CD4-positive, alpha-beta T cell treated with Interleukin-1 beta for 1 hour (primary cell): ENCODE data around the gene MKRN2OS.
"Not testable (repeated sequence)": the region's sequence is repeated elsewhere in the genome, so short reads cannot be mapped to it uniquely, and the experiment has no call there.

Source experiments
- DNase-seq, 2 donors: peaks; one replicate each; pipeline ENCODE4 v3.0.0-alpha.2; 2020 to 2022

MKRN2OS gene

DNA sequence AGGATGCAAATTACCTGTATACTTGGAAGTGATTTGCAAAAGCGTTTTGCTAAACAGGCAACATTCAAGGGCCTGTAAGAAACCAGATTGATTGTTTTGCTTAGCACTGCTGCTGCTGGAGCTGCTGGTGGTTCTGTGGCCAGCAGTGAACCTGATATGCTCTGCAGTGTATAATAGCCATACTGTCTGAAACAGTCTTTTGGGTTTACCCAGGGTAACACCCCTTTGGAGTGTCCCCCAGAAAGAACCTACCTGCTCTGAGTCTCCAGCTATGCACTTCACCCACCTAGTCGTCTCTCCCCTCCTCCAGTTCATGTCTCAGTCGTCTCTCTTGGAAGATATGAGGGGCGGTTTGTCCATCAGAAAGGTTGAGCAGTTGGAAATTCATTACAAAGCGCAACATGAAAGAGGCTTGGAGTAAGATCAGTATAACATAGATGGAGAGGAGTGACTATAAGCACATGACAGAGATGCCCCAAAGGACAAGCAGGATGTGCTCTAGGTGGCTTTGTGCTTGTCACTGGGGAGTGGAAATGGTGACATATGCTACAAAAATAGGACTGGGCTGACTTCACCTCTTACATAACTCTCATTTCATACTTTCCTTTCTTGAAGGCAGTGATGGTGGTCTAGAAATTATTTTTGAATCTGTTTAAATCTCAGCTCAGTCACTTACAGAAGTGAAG is 15.3 kb upstream of the MKRN2OS start:
- no peak for DNase-seq

DNA sequence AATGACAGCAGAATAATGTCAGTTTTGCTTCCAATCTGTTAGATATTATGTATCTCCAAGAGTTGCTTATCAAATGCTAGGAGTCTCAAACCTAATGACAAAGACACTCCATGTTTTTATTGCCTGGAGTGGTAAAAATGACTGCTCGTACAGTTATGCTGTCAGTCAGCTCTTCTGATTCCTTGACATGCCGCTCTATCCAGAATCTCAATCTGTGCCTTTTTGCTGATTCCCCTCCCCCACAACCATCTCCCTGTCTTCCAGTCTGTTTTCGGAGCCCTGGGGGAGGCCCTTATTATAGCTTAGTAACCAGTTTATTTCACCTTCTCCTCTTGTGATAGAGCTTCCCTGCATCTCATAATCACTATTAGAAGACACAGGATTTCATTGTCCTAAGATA is 14.2 kb upstream of the MKRN2OS start:
- DNase-seq: no peak

DNA sequence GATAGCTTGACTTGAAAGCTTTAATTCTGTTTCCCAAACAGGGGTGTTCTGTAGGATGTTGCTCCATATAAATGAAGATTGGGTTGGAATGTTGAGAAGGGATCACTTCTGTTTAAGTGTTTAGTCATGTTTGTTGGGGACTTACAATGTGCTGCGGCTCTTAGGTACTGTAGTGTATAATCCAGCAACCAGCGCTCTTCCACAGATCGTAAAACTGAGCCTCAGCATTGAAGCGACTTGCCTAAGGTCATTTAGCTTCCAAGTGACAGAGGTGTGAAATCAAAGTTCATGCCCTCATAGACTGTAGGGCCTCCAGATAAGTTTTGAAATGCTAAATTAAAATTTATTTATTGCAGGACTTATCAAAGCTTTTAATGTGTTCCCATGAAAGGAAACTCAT is 13.4 kb upstream of the MKRN2OS start:
- DNase-seq: no peak

DNA sequence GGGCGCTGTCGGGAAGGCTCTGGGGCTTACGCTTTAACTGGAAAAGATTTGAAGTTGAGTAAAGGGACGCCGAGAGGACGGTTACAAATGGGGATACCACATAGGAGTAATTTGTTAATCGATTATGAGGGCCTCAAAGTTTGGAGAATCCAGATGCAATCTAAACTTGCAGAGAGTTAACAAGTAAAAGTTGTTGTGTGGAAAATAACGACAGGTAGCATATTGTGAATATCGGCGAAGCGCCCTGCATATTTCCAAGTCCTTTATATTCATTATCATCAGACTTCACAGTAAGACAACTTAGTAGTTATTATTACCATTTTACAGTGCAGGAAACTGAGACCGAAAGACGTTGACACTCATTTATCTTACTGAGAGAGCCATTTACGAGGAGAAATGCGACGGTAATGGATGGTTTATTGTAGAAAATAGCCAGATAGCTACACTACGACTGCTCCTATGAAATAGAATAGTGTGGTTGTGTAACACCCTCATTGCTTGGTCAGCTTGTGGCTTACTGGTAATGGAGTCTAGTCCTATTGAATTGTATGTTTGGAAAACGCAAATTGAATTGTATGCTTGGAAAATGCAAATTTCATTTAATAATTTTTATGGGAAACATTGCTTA is 12.3 kb upstream of the MKRN2OS start:
- DNase-seq: no peak

DNA sequence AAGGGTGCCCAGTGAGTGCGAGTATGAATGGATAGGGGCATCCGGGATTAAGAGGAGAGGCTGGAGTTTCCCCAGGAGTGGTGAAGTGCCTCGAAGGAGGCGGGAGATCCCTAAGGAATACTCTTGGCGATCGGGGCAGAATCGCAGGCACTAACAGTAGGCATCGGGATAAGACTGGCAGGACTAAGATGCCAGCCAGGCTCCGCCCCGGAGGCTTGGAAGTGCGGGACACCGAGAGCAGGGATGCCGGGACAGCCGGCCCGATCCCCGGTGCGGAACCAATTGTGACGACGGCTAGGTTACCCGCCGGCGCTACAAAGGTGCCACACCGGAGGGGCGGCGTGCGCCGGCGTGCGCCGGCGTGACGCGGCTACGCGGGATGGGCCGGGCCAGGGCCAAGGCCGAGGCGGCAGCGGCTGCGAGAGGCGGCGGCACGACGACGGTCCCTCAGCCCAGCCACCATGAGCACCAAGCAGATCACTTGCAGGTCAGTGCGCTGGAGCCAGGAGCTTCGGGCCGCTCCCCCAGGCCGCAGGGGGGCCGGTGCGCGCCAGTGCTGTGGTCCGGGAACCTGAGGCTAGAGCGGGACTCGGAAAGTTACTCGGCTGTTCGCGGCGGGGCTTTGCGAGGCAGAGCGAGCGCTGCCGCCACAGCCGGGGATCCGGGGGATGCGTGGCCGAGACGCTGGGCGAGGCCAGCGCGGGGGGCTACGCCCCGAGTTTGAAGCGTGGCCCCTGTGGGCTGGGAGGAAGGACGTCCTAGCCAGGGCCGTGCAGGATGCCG is 11.6 kb upstream of the MKRN2OS start, which contains the start of gene MKRN2:
MKRN2 (plus strand) TSS at position 398 of the 783 bp plus-strand sequence; CDS start at position 462, 64 bp downstream.
- DNase-seq: peak; percentile 84 to 87

DNA sequence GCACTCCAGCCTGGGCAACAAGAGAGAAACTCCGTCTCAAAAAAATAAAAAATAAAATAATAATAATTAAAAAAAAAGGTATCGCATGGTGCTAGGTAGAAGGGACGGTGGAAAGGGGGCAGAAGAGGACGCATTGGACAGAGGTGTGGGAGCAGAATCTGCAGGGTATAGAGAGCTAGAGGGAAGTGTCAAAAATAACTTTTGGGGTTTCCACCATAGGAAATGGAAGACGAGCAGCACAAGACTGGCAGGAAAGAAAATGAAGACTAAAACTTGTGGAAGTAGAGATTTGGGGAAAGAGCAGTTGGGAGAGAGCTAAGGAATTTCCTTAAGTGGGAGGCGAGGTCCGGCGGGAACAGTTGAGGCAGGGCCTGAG is 11.0 kb upstream of the MKRN2OS start:
- peak in 1 of 2 donors; percentile 12 for DNase-seq

DNA sequence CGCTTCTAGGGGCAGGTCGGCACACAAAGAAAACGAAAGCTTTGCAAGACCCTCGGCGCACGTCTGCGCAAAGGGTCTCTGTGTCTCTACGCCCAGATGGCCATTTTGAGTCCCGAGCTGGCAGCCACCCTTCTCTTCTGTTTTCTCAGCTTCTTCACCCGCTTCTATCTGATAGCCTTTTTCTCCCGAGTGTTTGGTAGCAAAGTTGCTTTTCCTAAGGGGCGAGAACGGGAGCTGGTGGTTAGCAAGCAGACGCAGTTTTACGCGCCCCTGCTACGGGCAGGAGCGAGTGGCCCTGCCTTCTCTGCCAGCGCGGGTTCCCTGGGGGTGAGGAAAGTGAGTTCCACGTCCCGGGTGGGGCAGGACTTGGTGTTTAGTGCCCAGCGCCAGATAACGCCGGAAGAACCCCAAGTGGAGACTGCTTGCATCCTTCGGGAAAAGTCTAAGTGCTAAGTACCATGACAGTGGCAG is 8.7 kb upstream of the MKRN2OS start:
- no peak for DNase-seq

DNA sequence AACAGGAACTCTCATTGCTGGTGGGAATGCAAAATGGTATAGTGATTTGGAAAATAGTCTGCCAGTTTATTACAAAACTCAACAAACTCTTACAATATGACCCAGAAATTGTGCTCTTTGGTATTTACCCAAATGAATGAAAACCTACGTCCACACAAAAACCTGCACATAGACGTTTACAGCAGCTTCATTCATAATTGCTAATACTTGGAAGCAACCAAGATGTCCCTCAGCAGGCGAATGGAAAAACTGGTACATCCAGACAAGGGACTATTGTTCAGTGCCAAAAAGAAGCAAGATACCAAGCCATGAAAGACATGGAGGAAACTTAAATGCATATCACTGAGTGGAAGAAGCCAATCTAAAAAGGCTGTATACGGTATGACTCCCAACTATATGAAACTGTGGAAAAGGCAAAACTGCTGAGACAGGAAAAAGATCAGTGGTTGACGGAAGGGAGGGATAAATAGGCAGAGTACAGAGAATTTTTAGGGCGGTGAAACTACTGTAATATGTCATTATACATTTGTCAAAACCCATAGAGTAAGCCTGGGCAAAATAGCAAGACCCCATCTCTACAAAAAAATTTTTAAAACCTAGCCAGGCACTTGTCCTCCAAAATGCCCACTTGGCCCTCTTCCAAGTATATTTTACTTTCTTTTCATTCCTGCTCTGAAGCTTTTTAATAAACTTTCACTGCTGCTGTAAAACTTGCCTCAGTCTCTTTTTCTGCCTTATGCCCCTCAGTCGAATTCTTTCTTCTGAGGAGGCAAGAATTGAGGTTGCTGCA is 4.9 kb upstream of the MKRN2OS start:
- no peak for DNase-seq

DNA sequence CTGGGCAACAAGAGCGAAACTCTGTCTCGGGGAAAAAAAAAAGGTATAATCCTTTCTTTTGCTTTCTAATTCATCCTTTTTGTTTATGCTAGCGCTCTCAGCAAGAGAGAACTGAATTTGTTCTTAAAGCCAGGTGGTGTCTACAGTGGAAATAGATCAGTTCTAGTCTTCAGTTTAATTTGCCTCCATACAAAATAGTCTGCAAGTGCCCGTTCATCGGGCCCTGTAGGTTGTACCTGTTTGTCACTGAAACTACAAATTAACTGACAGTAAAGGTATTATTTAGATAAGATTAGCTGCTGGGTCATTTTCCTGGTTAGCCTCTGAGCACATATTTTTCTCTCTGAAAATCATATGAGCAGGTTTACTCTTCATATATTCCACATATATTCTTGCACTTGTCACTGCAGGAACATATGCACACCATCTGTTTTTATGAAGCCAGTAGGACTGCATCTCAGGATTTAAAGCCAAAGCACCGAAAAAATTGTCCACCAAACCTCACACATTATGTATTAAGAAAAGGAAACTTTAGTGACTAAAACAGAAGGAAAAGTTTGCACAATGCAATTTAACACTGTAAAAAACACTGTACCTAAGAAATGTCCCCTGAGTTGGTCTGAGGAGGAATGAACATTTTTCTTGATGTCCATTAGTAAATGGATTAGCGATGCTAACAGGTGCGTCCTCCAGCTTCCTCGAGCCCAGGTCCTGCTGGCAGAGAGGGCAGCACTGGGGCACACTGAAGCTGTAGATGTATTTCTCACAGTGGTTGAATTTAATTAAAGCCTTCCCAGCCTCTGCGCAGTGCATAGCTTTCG is 437 bp downstream of the MKRN2OS start:
- no peak for DNase-seq

DNA sequence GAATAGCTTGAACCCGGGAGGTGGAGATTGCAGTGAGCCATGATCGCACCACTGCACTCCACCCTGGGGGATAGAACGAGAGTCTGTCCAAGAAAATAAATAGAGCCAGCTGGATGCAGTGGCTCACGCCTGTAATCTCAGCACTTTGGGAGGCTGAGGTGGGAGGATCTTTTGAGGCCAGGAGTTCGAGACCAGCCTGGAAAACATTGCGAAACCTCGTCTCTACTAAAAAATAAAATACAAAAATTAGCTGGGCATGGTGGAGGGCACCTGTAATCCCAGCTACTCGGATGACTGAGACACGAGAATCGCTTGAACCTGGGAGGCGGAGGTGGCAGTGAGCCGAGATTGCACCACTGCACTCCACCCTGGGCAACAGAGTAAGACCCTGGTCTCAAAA is 1.8 kb downstream of the MKRN2OS start:
- not testable (repeated sequence) for DNase-seq

DNA sequence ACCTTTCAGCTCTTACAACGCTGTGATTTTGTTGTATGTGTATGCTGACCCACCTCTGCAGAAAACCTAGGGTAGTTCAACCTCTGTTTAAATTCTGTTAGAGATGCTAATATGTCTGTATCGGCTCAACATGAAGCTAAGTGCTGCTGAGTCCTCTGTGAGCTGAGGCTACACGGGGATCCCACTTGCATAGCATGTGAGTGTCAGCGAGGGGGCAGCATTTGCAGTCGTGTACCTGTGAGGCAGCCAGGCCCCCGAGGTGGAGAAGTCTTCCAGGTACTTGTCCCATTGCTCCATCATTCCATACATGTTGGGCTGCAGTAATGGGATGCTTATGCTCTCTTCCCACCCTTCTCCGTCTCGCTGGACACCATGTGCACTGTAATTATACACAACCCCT is 3.7 kb downstream of the MKRN2OS start:
- no peak for DNase-seq

DNA sequence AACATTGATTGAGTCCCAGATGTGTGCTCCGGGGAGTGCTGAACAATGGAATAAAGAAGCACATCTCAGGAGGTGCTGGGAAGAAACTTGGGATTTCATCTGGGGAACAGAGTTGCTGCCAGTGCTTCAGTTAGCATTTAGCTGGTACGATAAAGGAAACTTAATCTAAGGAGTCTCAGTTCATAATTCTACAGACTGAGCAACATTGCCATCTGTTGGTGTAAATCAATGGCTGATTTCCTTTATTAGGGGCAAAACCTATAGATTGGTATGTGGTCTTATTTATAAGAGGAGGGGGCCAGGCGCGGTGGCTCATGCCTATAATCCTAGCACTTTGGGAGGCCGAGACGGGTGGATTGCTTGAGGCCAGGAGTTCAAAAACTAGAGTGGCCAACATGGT is 8.9 kb downstream of the MKRN2OS start:
- no peak for DNase-seq

DNA sequence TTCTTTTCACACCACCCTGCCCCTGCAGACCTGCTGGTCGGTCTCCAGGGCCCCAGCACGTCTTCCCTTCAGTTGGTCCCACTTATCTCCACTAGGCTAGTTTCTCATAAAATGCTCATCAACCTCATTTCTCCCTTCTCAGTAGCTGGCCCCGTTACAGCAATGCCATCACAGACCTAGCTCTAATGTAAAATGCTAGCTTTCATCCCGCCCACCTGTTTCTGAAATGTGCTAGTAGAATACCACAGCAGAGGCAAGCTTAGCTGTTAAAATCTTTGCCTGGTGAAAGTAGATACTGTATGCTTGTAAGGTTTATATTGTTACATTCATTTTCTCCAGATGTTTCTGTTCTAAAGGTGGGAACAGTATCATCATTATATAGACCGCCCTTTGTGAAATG is 13.1 kb downstream of the MKRN2OS start:
- no peak for DNase-seq

DNA sequence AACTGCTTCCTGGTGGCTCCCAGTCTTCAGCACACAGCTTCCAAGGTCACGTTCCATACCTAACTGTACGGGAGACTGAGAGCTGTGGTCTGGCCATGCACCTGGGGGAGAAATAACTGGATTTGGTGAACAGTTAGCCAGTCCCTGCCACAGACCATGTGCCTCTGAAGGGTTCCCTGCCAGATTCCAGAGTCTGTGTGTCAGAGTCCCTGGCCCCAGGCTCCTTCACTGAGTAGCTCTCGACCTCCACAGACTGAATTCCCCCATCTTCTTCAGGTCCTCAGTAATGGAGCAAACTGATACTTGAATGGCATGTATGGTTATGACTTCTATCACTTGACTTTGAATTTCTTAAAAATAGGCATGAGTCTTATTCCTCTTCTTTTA is 17.5 kb downstream of the MKRN2OS start:
- no peak for DNase-seq

DNA sequence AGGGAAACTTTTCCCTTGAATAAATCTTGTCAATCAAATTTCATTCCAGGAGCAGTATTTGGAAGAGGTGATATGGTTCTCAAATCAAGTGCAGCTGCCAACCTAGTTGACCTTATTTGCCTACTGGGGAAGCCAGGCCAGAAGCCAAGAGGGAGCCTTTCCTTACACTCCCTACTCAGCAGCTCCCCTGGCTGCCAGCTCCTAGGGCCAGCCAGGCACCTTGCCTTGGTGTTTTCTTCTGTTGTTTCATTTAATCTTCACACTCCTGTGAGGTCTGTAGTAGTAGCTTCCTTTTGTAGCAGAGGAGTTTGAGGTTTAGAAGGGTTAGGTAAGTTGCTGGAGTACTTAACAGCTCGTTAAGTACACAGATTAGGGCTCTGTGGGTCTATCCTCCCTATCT is 22.6 kb downstream of the MKRN2OS start:
- no peak for DNase-seq

DNA sequence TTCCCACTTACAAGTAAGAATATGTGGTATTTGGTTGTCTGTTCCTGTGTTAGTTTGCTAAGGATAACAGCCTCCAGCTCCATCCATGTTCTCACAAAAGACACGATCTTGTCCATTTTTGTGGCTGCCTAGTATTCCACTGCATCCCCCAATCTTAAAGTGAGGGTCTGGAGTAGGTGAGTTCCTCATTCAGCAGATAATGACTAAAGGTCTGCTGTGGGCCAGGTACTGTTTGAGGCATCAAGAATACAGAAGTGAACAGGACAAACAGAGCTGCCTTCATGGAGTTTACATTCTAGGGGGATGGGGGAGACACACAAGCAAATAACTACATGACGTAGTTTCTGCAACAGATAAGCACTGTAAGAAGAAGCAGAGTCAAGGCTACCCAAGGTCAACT is 24.3 kb downstream of the MKRN2OS start:
- no peak for DNase-seq

DNA sequence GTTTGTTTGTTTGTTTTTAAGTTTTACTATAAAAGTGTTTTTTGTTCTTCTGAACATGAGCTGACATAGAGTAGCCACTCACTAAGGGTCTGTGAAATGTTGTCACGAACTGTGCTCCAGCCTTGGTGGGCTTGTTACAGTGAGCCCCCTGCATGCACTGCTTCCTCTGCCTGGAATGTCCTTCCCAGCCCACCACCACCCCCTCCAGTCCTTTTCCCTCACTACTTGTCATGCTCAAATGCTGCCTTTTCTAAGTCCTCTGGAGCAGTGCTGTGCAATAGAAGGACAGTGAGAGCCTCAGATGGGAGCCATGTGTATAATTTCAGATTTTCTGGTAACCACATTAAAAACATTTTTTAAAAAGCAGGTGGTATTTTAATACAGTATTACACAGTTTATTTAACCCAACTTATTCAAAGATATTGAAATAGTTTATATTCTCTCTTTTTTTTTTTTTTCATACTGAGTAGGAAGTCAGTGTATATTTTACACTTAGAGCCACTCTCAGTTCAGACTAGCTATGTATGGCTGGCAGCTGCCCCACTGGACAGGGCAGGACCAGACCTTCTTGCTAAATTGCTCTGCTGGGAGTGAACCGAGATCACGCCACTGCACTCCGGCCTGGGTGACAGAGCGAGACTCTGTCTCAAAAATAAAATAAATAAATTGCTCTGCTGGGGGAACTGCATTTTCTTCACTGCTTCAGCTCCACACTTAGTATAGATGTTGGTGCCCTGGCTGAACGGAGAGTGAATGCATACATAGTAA is 26.9 kb downstream of the MKRN2OS start:
- no peak for DNase-seq

DNA sequence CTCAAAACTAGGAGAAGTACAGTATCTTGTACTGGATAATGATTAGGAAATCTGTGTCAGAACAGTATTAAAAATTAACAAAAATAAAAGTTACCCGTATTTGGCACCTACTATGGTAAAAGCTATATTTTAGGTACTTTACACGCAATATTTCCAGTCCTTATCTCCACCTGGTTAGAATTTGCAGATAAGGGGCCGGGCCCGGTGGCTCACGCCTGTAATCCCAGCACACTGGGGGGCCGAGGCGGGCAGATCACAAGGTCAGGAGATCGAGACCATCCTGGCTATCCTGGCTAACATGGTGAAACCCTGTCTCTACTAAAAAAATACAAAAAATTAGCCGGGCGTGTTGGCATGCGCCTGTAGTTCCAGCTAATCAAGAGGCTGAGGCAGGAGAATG is 28.4 kb downstream of the MKRN2OS start:
- DNase-seq: no peak

DNA sequence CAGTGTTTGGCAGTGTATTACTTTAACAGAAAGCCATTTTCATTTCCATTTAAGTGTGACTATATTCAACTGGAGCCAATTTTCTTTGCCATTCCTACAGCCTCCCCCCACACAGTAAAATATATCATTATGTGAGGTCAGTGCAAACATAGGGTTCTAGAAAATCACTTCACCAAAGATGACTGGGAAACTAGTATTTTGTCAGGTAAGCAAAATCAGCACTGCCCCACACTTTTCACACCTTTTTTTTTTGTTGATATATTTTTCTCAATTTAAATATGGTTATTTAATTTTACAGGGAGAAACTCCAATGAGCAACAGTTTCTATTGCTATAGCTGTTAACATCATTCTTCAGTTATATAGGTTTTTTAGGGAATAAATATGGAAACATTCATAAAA is 29.7 kb downstream of the MKRN2OS start:
- DNase-seq: no peak

DNA sequence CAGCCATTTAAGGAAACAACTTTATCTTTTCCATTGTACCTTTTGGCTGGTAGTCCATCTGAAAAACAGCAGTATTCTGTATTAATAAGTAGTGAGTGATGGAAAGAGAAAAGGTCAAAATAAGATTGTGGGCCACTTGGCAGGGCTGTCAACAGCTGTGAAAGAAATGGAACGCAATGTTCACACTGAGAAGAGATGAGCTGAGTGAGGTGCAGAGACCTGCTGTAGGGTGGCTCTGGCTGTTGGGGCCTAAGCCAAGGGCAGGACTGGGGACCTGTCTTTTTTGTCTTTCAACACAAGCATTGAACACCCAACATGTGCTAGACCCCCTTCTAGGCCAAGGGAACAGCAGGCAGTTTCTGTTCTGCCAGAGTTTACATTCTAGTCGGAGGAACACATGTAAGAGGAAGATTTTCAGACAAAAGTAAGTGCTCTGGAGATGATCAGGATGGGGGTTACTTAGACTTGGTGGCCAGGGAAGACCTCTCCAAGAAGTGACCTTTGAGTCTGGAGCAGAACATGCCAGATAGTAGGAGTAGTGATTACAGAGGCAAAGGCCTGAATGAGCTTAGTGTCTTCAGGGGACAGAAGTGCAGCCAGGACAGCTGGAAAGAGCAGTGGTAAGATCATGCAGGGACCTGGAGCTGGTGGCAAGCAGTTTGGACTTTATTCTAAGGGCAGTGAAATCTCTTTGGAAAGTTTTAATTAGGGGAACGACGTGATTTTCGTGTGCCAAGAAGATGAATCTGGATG is 31.4 kb downstream of the MKRN2OS start:
- DNase-seq: no peak
